Breast epithelium (tissue), 3 donors: Measurements from ENCODE around the gene OTULIN.

Source experiments
- POLR2A ChIP-seq: fragments of 450-650 bp; IDR thresholded peaks from one replicate; pipeline ENCODE4 v1.6.1; 2016; ENCODE audit warnings: antibody characterized with exemption, mild to moderate bottlenecking, moderate library complexity
- TF ChIP-seq, protein P1 (sequence below), 3 donors: fragments of 450-650 bp; IDR thresholded peaks; one replicate each; pipeline ENCODE4 v1.5.1; 2016 to 2017; ENCODE audit warnings: antibody characterized with exemption in 3 of 3, mild to moderate bottlenecking in 3 of 3, moderate library complexity in 3 of 3

DNA sequence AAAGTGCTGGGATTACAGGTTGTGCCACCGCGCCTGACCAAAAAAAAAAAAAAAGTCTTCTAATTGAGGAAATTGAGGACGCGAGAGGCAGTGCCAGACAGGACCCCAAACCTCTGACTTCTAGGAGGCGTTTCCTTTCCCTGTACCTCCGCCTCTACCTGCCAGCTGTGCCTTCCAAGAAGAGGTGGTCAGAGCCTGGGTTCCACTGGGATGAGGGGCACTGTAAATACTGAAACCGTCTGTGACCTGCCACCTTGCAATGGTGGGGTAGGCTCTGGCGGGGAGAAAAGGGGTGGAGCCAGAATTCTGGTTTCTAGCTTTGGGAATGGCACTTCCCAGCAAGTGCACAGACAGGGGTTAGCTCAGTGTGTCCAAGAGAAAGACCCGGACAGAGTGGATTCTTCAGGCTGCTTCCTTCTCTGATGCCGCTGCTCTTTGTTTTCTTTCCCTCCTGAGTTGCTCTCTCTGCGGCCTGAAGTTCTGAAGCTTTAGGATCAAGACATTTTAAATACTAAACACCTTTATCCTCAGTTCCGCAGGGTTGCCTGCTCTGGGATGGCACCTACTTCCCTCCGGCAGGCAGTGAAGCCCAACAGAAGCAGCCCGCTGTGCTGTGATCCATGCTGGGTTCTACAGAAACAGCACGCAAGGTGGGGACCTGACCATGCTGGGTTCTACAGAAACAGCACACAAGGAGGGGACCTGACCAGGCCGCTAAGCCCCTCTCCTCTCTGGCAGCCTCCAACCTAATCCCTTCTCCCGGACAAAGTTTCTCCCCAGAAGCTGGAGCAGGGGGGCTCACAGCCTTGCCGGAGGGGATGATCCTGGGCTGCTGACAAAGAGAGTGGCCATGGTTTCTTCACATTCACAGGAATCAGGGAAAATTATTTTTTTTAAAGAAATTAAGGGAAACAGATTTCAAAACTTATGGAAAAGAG, 65.2 kb downstream of the OTULIN start:
- TF ChIP-seq, protein P1, sequence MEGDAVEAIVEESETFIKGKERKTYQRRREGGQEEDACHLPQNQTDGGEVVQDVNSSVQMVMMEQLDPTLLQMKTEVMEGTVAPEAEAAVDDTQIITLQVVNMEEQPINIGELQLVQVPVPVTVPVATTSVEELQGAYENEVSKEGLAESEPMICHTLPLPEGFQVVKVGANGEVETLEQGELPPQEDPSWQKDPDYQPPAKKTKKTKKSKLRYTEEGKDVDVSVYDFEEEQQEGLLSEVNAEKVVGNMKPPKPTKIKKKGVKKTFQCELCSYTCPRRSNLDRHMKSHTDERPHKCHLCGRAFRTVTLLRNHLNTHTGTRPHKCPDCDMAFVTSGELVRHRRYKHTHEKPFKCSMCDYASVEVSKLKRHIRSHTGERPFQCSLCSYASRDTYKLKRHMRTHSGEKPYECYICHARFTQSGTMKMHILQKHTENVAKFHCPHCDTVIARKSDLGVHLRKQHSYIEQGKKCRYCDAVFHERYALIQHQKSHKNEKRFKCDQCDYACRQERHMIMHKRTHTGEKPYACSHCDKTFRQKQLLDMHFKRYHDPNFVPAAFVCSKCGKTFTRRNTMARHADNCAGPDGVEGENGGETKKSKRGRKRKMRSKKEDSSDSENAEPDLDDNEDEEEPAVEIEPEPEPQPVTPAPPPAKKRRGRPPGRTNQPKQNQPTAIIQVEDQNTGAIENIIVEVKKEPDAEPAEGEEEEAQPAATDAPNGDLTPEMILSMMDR (IDR thresholded peaks at IDR 0.05) = no peak
- TF ChIP-seq POLR2A = no peak
